ENCODE data around the gene SGMS1.

DNA sequence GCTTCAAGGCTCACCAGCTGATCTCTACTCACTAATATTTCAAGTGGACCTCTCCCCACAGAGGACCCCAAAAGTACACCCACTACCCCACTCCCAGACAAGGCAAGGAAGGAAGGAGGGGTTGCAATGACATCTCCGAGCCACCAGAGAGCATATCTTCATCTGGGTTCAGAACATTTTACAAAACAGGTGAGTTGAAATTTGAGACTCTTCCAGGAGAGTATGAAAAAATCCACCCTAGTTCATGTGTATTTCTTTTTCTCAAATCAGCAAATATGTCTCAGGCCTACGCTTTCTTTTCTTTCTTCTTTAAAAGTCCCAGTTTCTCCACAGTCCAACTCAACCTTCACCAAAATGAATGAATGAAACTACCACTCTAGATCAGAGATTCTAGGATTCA lies 61.9 kb downstream of the SGMS1 start:
- TF ChIP-seq, protein P1, sequence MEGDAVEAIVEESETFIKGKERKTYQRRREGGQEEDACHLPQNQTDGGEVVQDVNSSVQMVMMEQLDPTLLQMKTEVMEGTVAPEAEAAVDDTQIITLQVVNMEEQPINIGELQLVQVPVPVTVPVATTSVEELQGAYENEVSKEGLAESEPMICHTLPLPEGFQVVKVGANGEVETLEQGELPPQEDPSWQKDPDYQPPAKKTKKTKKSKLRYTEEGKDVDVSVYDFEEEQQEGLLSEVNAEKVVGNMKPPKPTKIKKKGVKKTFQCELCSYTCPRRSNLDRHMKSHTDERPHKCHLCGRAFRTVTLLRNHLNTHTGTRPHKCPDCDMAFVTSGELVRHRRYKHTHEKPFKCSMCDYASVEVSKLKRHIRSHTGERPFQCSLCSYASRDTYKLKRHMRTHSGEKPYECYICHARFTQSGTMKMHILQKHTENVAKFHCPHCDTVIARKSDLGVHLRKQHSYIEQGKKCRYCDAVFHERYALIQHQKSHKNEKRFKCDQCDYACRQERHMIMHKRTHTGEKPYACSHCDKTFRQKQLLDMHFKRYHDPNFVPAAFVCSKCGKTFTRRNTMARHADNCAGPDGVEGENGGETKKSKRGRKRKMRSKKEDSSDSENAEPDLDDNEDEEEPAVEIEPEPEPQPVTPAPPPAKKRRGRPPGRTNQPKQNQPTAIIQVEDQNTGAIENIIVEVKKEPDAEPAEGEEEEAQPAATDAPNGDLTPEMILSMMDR (IDR thresholded peaks at IDR 0.05; ENCODE audit: extremely low read depth in 1 of 2, insufficient read depth in 1 of 2, low read depth in 1 of 2, low read length in 2 of 2): peak; percentile 16 to 29
- TF ChIP-seq POLR2A (IDR thresholded peaks at IDR 0.05; ENCODE audit: low read depth, low read length) (no peak), EZH2 (IDR thresholded peaks at IDR 0.05; ENCODE audit: borderline replicate concordance, low read depth, low read length, severe bottlenecking) (no peak), POLR2AphosphoS5 (IDR thresholded peaks at IDR 0.05; ENCODE audit: insufficient read depth, low read depth, low read length) (no peak), JUN (IDR thresholded peaks at IDR 0.05; ENCODE audit: borderline replicate concordance, insufficient read depth, insufficient read length, low read depth) (no peak), MAX (IDR thresholded peaks at IDR 0.05; ENCODE audit: insufficient read depth, insufficient read length) (no peak), GATA2 (IDR thresholded peaks at IDR 0.05; ENCODE audit: insufficient read depth, insufficient read length, low read depth, low read length) (no peak), MYC (IDR thresholded peaks at IDR 0.05; ENCODE audit: low read depth, low read length) (no peak), FOS (IDR thresholded peaks at IDR 0.05; ENCODE audit: borderline replicate concordance, insufficient read depth, low read length) (no peak)

Data from endothelial cell of umbilical vein (primary cell).